Panc1 (cell line): ENCODE measurements around the gene CCDC85C. TPM values are rescaled to one million over a fixed set of nuclear protein-coding genes. Genes with fewer than 3 reads are reported as not detected.

ENCODE experiments used
- ATAC-seq: fragments of 200-7000 bp; cut with Tn5 transposase; 2 replicates; pipeline ENCODE4 v1.9.1; 2020; ENCODE audit warnings: mild to moderate bottlenecking, moderate library complexity
- BruUV-seq: library from RNA; stranded (reverse); fragments of 400-500 nt; replicated peaks from 2 replicates; lab custom pipeline; 2021; lab: Mats Ljungman, UMichigan
- CTCF ChIA-PET: fragments of 300-600 bp; sonication (Branson Sonifier 250); formaldehyde crosslinking; loops from one replicate; lab custom pipeline; 2022; ENCODE audit warnings: antibody characterized with exemption; lab: Charles Lee
- POLR2A ChIA-PET: fragments of 300-600 bp; sonication (Branson Sonifier 250); formaldehyde crosslinking; loops from one replicate; lab custom pipeline; 2022; ENCODE audit warnings: antibody characterized with exemption; lab: Charles Lee
- DNase-seq: peaks from one replicate; pipeline ENCODE4 v3.0.0-alpha.2; 2010; ENCODE audit warnings: low read depth, low spot score
- H3K27ac ChIP-seq: 2 replicates; pipeline ENCODE4 v1.5.1; 2011; ENCODE audit warnings: mild to moderate bottlenecking, low read length, inconsistent platforms
- H3K27me3 ChIP-seq: fragments of 200-500 bp; sonication (Bioruptor generic); 2 replicates; pipeline ENCODE4 v1.6.0; 2014; ENCODE audit warnings: low read length, inconsistent platforms; ENCODE audit not compliant: control insufficient read depth, insufficient read depth
- H3K36me3 ChIP-seq: fragments of 200-500 bp; sonication (Bioruptor generic); 2 replicates; pipeline ENCODE4 v1.5.1; 2014; ENCODE audit warnings: inconsistent platforms, mild to moderate bottlenecking, low read length, moderate library complexity; ENCODE audit not compliant: control insufficient read depth, insufficient read depth
- H3K4me1 ChIP-seq: 2 replicates; pipeline ENCODE4 v1.5.1; 2011; ENCODE audit warnings: inconsistent platforms, mild to moderate bottlenecking, low read length, moderate library complexity; ENCODE audit not compliant: control insufficient read depth, insufficient read depth
- H3K4me3 ChIP-seq, 2 experiments: 2 replicates each; pipeline ENCODE4 v1.5.1; 2011 to 2012; ENCODE audit warnings: low read depth in 2 of 2, low read length in 2 of 2, mild to moderate bottlenecking in 2 of 2, inconsistent platforms in 1 of 2, moderate library complexity in 1 of 2
- H3K9me3 ChIP-seq: fragments of 200-500 bp; sonication (Bioruptor generic); 2 replicates; pipeline ENCODE4 v1.5.1; 2014; ENCODE audit warnings: low read depth, mild to moderate bottlenecking, inconsistent platforms, low read length, moderate library complexity; ENCODE audit not compliant: control insufficient read depth, insufficient read depth
- CTCF ChIP-seq: fragments of 450-650 bp; IDR thresholded peaks from 2 replicates; pipeline ENCODE4 v1.5.1; 2017; ENCODE audit warnings: mild to moderate bottlenecking
- POLR2AphosphoS5 ChIP-seq: IDR thresholded peaks from 2 replicates; pipeline ENCODE4 v1.6.1; 2012; ENCODE audit warnings: mild to moderate bottlenecking, low read depth, low read length, moderate library complexity
- SIN3A ChIP-seq: IDR thresholded peaks from 2 replicates; pipeline ENCODE4 v1.6.1; 2012; ENCODE audit warnings: low read depth, mild to moderate bottlenecking, low read length, moderate library complexity, borderline replicate concordance; ENCODE audit not compliant: insufficient read depth
- TCF7L2 ChIP-seq: IDR thresholded peaks from 2 replicates; pipeline ENCODE4 v1.6.1; 2011; ENCODE audit warnings: mild to moderate bottlenecking, low read depth, low read length, inconsistent platforms
- in situ Hi-C: cut with HindIII; loops from 2 replicates; pipeline ENCODE4 v1.10.0; 2016; ENCODE audit warnings: low sequenced_read_pairs, low pct_unique_long_range_greater_than_20kb
- intact Hi-C: fragments of 100-400 bp; cut with micrococcal nuclease; formaldehyde crosslinking; loops from one replicate; pipeline ENCODE4 v1.10.0; 2022; ENCODE audit not compliant: unreplicated experiment
- total RNA-seq: library from RNA; stranded (reverse); gene quantifications from one replicate; pipeline ENCODE4 v1.2.1, GENCODE V29; 2021; ENCODE audit not compliant: unreplicated experiment
- TF ChIP-seq, protein P1 (sequence below), 2 experiments: IDR thresholded peaks; 2 replicates each; pipeline ENCODE4 v1.6.1; 2011 to 2012; ENCODE audit warnings: low read depth in 2 of 2, control low read depth in 1 of 2, low read length in 1 of 2, mild to moderate bottlenecking in 1 of 2, moderate library complexity in 1 of 2; ENCODE audit not compliant: insufficient read depth in 1 of 2

The CCDC85C gene
- total RNA-seq, 1 experiment from 2014 or later: 96.6 TPM

GRCh38 chr14:99596071-99596627 is 7.9 kb downstream of the CCDC85C start:
- no peaks in the 10 kb centered on the region for H3K9me3 ChIP-seq
- DNase-seq (no peak), ATAC-seq (peak; percentile 18; the same call in 1 of the 2 replicates)
- H3K27ac ChIP-seq: peak overlapping the region; percentile 35
- peaks cover 87% of the 10 kb centered on the region for H3K4me1 ChIP-seq
- CTCF ChIA-PET: no interaction called here
- H3K27me3 ChIP-seq: no peaks in the 10 kb centered on the region
- in situ Hi-C loops (no loop called here), intact Hi-C loops (no loop called here)
- no peaks in the 10 kb centered on the region for H3K36me3 ChIP-seq
- TF ChIP-seq TCF7L2: no peak
- TF ChIP-seq, protein P1, sequence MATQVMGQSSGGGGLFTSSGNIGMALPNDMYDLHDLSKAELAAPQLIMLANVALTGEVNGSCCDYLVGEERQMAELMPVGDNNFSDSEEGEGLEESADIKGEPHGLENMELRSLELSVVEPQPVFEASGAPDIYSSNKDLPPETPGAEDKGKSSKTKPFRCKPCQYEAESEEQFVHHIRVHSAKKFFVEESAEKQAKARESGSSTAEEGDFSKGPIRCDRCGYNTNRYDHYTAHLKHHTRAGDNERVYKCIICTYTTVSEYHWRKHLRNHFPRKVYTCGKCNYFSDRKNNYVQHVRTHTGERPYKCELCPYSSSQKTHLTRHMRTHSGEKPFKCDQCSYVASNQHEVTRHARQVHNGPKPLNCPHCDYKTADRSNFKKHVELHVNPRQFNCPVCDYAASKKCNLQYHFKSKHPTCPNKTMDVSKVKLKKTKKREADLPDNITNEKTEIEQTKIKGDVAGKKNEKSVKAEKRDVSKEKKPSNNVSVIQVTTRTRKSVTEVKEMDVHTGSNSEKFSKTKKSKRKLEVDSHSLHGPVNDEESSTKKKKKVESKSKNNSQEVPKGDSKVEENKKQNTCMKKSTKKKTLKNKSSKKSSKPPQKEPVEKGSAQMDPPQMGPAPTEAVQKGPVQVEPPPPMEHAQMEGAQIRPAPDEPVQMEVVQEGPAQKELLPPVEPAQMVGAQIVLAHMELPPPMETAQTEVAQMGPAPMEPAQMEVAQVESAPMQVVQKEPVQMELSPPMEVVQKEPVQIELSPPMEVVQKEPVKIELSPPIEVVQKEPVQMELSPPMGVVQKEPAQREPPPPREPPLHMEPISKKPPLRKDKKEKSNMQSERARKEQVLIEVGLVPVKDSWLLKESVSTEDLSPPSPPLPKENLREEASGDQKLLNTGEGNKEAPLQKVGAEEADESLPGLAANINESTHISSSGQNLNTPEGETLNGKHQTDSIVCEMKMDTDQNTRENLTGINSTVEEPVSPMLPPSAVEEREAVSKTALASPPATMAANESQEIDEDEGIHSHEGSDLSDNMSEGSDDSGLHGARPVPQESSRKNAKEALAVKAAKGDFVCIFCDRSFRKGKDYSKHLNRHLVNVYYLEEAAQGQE (IDR thresholded peaks at IDR 0.05; ENCODE audit: insufficient read depth in 1 of 2, low read depth in 2 of 2, low read length in 1 of 2): no peak
- no peak for TF ChIP-seq SIN3A
- TF ChIP-seq POLR2AphosphoS5: no peak
- TF ChIP-seq CTCF: no peak
- POLR2A ChIA-PET: no interaction called here
- no peak overlapping the region for H3K4me3 ChIP-seq
- no TSS peak for BruUV-seq

GRCh38 chr14:99595524-99595923 is 8.5 kb downstream of the CCDC85C start:
- POLR2A ChIA-PET: no interaction called here

More at GRCh38 chr14:99595524-99595923, 8.5 kb downstream of the CCDC85C start:
- Histone ChIP-seq H3K36me3 (no peaks in the 10 kb centered on the region), H3K27ac (peak overlapping the region; percentile 35), H3K27me3 (no peaks in the 10 kb centered on the region), H3K4me1 (peaks cover 87% of the 10 kb centered on the region), H3K4me3 (no peak overlapping the region), H3K9me3 (no peaks in the 10 kb centered on the region)
- in situ Hi-C loops: no loop called here
- CTCF ChIA-PET: no interaction called here
- TF ChIP-seq CTCF: no peak
- TF ChIP-seq TCF7L2: no peak
- TF ChIP-seq, protein P1 (IDR thresholded peaks at IDR 0.05; ENCODE audit: insufficient read depth in 1 of 2, low read depth in 2 of 2, low read length in 1 of 2): no peak
- TF ChIP-seq SIN3A: no peak
- no peak for TF ChIP-seq POLR2AphosphoS5
- no peak for ATAC-seq
- no TSS peak for BruUV-seq
- intact Hi-C loops: no loop called here
- no peak for DNase-seq
